Mesendoderm (in vitro differentiated cells): Measurements from ENCODE around the gene CCNG1.

Experiments used
- DNase-seq: peaks from one replicate; pipeline ENCODE4 v3.0.0; 2013
- H2AK5ac ChIP-seq: 2 replicates; pipeline ENCODE4 v1.6.1; 2013; ENCODE audit warnings: low read length, inconsistent platforms
- H2BK120ac ChIP-seq: 2 replicates; pipeline ENCODE4 v1.6.1; 2013; ENCODE audit warnings: low read depth, mild to moderate bottlenecking, low read length, moderate library complexity, mixed read lengths
- H2BK15ac ChIP-seq: replicated peaks from 2 replicates; pipeline ENCODE4 v1.6.1; 2013; ENCODE audit warnings: low read depth, mild to moderate bottlenecking, moderate library complexity
- H2BK5ac ChIP-seq: 2 replicates; pipeline ENCODE4 v1.6.1; 2013; ENCODE audit warnings: low read length, inconsistent platforms
- H3K18ac ChIP-seq: 2 replicates; pipeline ENCODE4 v1.6.1; 2013; ENCODE audit warnings: mild to moderate bottlenecking, low read length, mixed read lengths
- H3K23ac ChIP-seq: one replicate; pipeline ENCODE4 v1.6.1; 2013; ENCODE audit warnings: low read length
- H3K27ac ChIP-seq: 2 replicates; pipeline ENCODE4 v1.5.1; 2013; ENCODE audit warnings: low read depth, mild to moderate bottlenecking, inconsistent platforms, low read length, moderate library complexity
- H3K27me3 ChIP-seq: 2 replicates; pipeline ENCODE4 v1.6.1; 2013; ENCODE audit warnings: low read length, control low read depth, mild to moderate bottlenecking, inconsistent platforms; ENCODE audit not compliant: insufficient read depth, poor library complexity
- H3K36me3 ChIP-seq: 2 replicates; pipeline ENCODE4 v1.6.1; 2013; ENCODE audit warnings: low read length, inconsistent platforms; ENCODE audit not compliant: control insufficient read depth, insufficient read depth
- H3K4ac ChIP-seq: one replicate; pipeline ENCODE4 v1.6.1; 2013; ENCODE audit warnings: low read depth, mild to moderate bottlenecking, low read length, moderate library complexity
- H3K4me1 ChIP-seq: 2 replicates; pipeline ENCODE4 v1.6.1; 2013; ENCODE audit warnings: low read depth, low read length, inconsistent platforms; ENCODE audit not compliant: control insufficient read depth
- H3K4me2 ChIP-seq: 2 replicates; pipeline ENCODE4 v1.6.1; 2013; ENCODE audit warnings: low read length
- H3K4me3 ChIP-seq: 2 replicates; pipeline ENCODE4 v1.5.1; 2013; ENCODE audit warnings: mild to moderate bottlenecking, low read length
- H3K56ac ChIP-seq: one replicate; pipeline ENCODE4 v1.6.1; 2013; ENCODE audit warnings: low read length
- H3K79me1 ChIP-seq: 2 replicates; pipeline ENCODE4 v1.6.1; 2013; ENCODE audit warnings: low read length, inconsistent platforms
- H3K79me2 ChIP-seq: 2 replicates; pipeline ENCODE4 v1.6.1; 2013; ENCODE audit warnings: mild to moderate bottlenecking, low read length; ENCODE audit not compliant: control insufficient read depth, insufficient read depth
- H3K9ac ChIP-seq: 2 replicates; pipeline ENCODE4 v1.6.1; 2013; ENCODE audit warnings: low read length, inconsistent platforms
- H4K5ac ChIP-seq: one replicate; pipeline ENCODE4 v1.6.1; 2013; ENCODE audit warnings: low read length
- H4K8ac ChIP-seq: one replicate; pipeline ENCODE4 v1.6.1; 2013; ENCODE audit warnings: low read depth, mild to moderate bottlenecking, control low read depth, low read length, moderate library complexity
- WGBS: extraction: QIAGEN DNeasy Blood & Tissue Kit; methylation state at CpG from one replicate; pipeline ENCODE4 v1.1.7; 2013; ENCODE audit warnings: low lambda C conversion rate, missing lambda C conversion rate; ENCODE audit not compliant: insufficient coverage; ENCODE audit errors: extremely low coverage; 5-methylcytosine and 5-hydroxymethylcytosine counted together

Gene CCNG1

GRCh38 chr5:163401271-163401670, 36.1 kb upstream of the CCNG1 start:
- Histone ChIP-seq H3K79me2 (no peaks in the 10 kb centered on the region), H3K27me3 (no peaks in the 10 kb centered on the region), H2BK5ac (no peak overlapping the region), H3K18ac (no peak overlapping the region), H3K27ac (no peak overlapping the region), H3K4me3 (no peak overlapping the region), H4K8ac (no peak overlapping the region), H3K36me3 (no peaks in the 10 kb centered on the region), H4K5ac (no peak overlapping the region), H3K79me1 (no peaks in the 10 kb centered on the region), H2BK120ac (no peak overlapping the region), H3K4me2 (no peak overlapping the region), H2AK5ac (no peak overlapping the region), H3K23ac (no peak overlapping the region), H3K56ac (no peak overlapping the region), H3K4ac (no peak overlapping the region), H3K4me1 (no peaks in the 10 kb centered on the region), H2BK15ac (no peak overlapping the region), H3K9ac (no peak overlapping the region)
- DNase-seq, result no peak
- no CpG with 5 or more reads among the region's 4 CpGs for WGBS

- no peak overlapping the region for H2BK15ac ChIP-seq
- no peaks in the 10 kb centered on the region for H3K36me3 ChIP-seq
- no CpG with 5 or more reads among the region's 2 CpGs for WGBS
- H3K79me1 ChIP-seq, result no peaks in the 10 kb centered on the region
- H3K4me3 ChIP-seq, result no peak overlapping the region
- no peak overlapping the region for H3K23ac ChIP-seq
- H4K8ac ChIP-seq, result no peak overlapping the region
- no peaks in the 10 kb centered on the region for H3K4me1 ChIP-seq
- no peak overlapping the region for H2AK5ac ChIP-seq
- no peak overlapping the region for H3K4ac ChIP-seq
- no peak overlapping the region for H4K5ac ChIP-seq
- no peak overlapping the region for H3K4me2 ChIP-seq
- H3K79me2 ChIP-seq, result no peaks in the 10 kb centered on the region
- no peak overlapping the region for H2BK5ac ChIP-seq
- H2BK120ac ChIP-seq, result no peak overlapping the region
- H3K27ac ChIP-seq, result no peak overlapping the region
- H3K56ac ChIP-seq, result no peak overlapping the region
- H3K27me3 ChIP-seq, result no peaks in the 10 kb centered on the region
- H3K18ac ChIP-seq, result no peak overlapping the region
- DNase-seq, result no peak
- H3K9ac ChIP-seq, result no peak overlapping the region
Observed at GRCh38 chr5:163402007-163402406, 35.4 kb upstream of the CCNG1 start.

GRCh38 chr5:163404364-163405173, 32.8 kb upstream of the CCNG1 start:
- H3K79me1 ChIP-seq, result no peaks in the 10 kb centered on the region
- no peak overlapping the region for H3K4me2 ChIP-seq
- H3K4ac ChIP-seq, result no peak overlapping the region
- H4K8ac ChIP-seq, result no peak overlapping the region
- no peak overlapping the region for H3K18ac ChIP-seq
- H3K79me2 ChIP-seq, result no peaks in the 10 kb centered on the region
- H3K23ac ChIP-seq, result no peak overlapping the region
- H3K4me3 ChIP-seq, result no peak overlapping the region
- no peak overlapping the region for H4K5ac ChIP-seq
- H3K36me3 ChIP-seq, result no peaks in the 10 kb centered on the region
- no peaks in the 10 kb centered on the region for H3K27me3 ChIP-seq
- no peak overlapping the region for H2AK5ac ChIP-seq
- WGBS, result no CpG with 5 or more reads among the region's 10 CpGs
- no peak for DNase-seq
- H2BK120ac ChIP-seq, result no peak overlapping the region
- H2BK15ac ChIP-seq, result no peak overlapping the region
- no peak overlapping the region for H2BK5ac ChIP-seq
- H3K27ac ChIP-seq, result no peak overlapping the region
- H3K9ac ChIP-seq, result no peak overlapping the region
- H3K4me1 ChIP-seq, result no peaks in the 10 kb centered on the region
- no peak overlapping the region for H3K56ac ChIP-seq

GRCh38 chr5:163407034-163407655, 30.2 kb upstream of the CCNG1 start:
- Histone ChIP-seq H3K4me3 (no peak overlapping the region), H3K56ac (no peak overlapping the region)
- WGBS, result no CpG with 5 or more reads among the region's 2 CpGs

GRCh38 chr5:163408311-163408923, 29.0 kb upstream of the CCNG1 start:
- Histone ChIP-seq H3K79me2 (no peaks in the 10 kb centered on the region), H3K56ac (no peak overlapping the region), H3K4me1 (no peaks in the 10 kb centered on the region), H3K27ac (no peak overlapping the region), H3K4ac (peak overlapping the region; percentile 31), H2AK5ac (no peak overlapping the region), H2BK120ac (no peak overlapping the region), H3K4me3 (no peak overlapping the region), H2BK5ac (no peak overlapping the region), H3K4me2 (no peak overlapping the region), H2BK15ac (no peak overlapping the region), H3K79me1 (no peaks in the 10 kb centered on the region), H3K27me3 (no peaks in the 10 kb centered on the region), H3K18ac (no peak overlapping the region), H3K23ac (no peak overlapping the region), H3K36me3 (no peaks in the 10 kb centered on the region), H4K5ac (no peak overlapping the region), H4K8ac (peak overlapping the region; percentile 56), H3K9ac (no peak overlapping the region)
- no CpG with 5 or more reads among the region's 9 CpGs for WGBS
- DNase-seq, result peak; percentile 61

More at GRCh38 chr5:163407034-163407655, 30.2 kb upstream of the CCNG1 start:
- Histone ChIP-seq H2BK15ac (no peak overlapping the region), H3K79me1 (no peaks in the 10 kb centered on the region), H3K36me3 (no peaks in the 10 kb centered on the region), H3K18ac (no peak overlapping the region), H2BK120ac (no peak overlapping the region), H3K4me1 (no peaks in the 10 kb centered on the region), H3K4ac (no peak overlapping the region), H3K27ac (no peak overlapping the region), H2BK5ac (no peak overlapping the region), H2AK5ac (no peak overlapping the region), H3K27me3 (no peaks in the 10 kb centered on the region), H4K8ac (no peak overlapping the region), H3K4me2 (no peak overlapping the region), H3K9ac (no peak overlapping the region), H3K79me2 (no peaks in the 10 kb centered on the region), H3K23ac (no peak overlapping the region), H4K5ac (no peak overlapping the region)
- peak; percentile 47 for DNase-seq
